ENCODE data around the gene FOXF1.

FOXF1 gene

DNA sequence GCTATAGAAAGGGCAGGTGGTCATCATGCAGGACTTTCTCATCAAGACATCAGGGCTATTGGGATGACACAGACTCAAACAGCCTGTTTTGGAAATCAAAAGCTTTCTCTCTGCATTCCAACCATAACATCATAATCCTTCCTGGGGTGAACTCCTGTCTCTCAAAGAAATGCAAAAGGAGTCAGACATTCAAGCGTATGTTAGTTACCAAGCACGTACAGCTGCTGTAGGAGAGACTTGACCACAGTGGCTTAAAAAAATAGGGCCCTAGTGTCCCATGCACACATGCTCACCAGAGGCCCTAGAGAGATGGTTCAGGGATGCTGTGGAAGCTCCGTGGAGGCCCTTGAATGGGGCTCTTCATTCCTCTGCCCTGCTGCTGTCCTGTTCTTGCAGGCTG, 24.6 kb upstream of the FOXF1 start:
- Histone ChIP-seq H2BK120ac (ENCODE audit: low read depth, low read length) (no peak overlapping the region), H2AK5ac (ENCODE audit: low read length) (no peak overlapping the region), H2BK5ac (ENCODE audit: low read length) (no peak overlapping the region), H3K36me3 (ENCODE audit: control insufficient read depth, insufficient read depth, low read length) (no peaks in the 10 kb centered on the region), H3K79me2 (ENCODE audit: control insufficient read depth, insufficient read depth, low read length) (no peaks in the 10 kb centered on the region), H3K79me1 (ENCODE audit: low read length) (no peaks in the 10 kb centered on the region), H3K27ac (ENCODE audit: low read depth, low read length) (no peak overlapping the region), H3K18ac (ENCODE audit: low read length) (no peak overlapping the region), H3K27me3 (ENCODE audit: insufficient read depth, low read length, poor library complexity) (no peaks in the 10 kb centered on the region), H3K9ac (ENCODE audit: low read length) (no peak overlapping the region), H4K5ac (ENCODE audit: low read length) (no peak overlapping the region), H3K4me1 (ENCODE audit: control insufficient read depth, low read depth, low read length) (no peaks in the 10 kb centered on the region), H3K23ac (ENCODE audit: low read length) (no peak overlapping the region), H3K4ac (ENCODE audit: low read depth, low read length) (no peak overlapping the region), H2BK15ac (replicated peaks; ENCODE audit: low read depth) (no peak overlapping the region), H3K4me2 (ENCODE audit: low read length) (no peak overlapping the region), H3K56ac (ENCODE audit: low read length) (no peak overlapping the region), H3K4me3 (ENCODE audit: low read length) (no peak overlapping the region), H4K8ac (ENCODE audit: low read depth, low read length) (no peak overlapping the region)
- WGBS (ENCODE audit: extremely low coverage, insufficient coverage, low lambda C conversion rate) = no CpG with 5 or more reads among the region's 3 CpGs
- DNase-seq = no peak

GRCh38 chr16:86490859-86491639, 19.3 kb upstream of the FOXF1 start:
- H4K5ac ChIP-seq (ENCODE audit: low read length) = no peak overlapping the region
- no peak overlapping the region for H3K4ac ChIP-seq (ENCODE audit: low read depth, low read length)
- H2BK5ac ChIP-seq (ENCODE audit: low read length) = no peak overlapping the region
- no peaks in the 10 kb centered on the region for H3K79me1 ChIP-seq (ENCODE audit: low read length)
- H2AK5ac ChIP-seq (ENCODE audit: low read length) = no peak overlapping the region
- no peak overlapping the region for H2BK15ac ChIP-seq (replicated peaks; ENCODE audit: low read depth)
- WGBS (ENCODE audit: extremely low coverage, insufficient coverage, low lambda C conversion rate) = no CpG with 5 or more reads among the region's 13 CpGs
- no peak overlapping the region for H3K27ac ChIP-seq (ENCODE audit: low read depth, low read length)
- DNase-seq = no peak
- H3K4me1 ChIP-seq (ENCODE audit: control insufficient read depth, low read depth, low read length) = peaks cover 8% of the 10 kb centered on the region
- H3K18ac ChIP-seq (ENCODE audit: low read length) = no peak overlapping the region
- H3K36me3 ChIP-seq (ENCODE audit: control insufficient read depth, insufficient read depth, low read length) = no peaks in the 10 kb centered on the region
- no peak overlapping the region for H2BK120ac ChIP-seq (ENCODE audit: low read depth, low read length)
- H3K4me2 ChIP-seq (ENCODE audit: low read length) = no peak overlapping the region
- no peaks in the 10 kb centered on the region for H3K79me2 ChIP-seq (ENCODE audit: control insufficient read depth, insufficient read depth, low read length)
- H4K8ac ChIP-seq (ENCODE audit: low read depth, low read length) = no peak overlapping the region
- no peak overlapping the region for H3K9ac ChIP-seq (ENCODE audit: low read length)
- H3K23ac ChIP-seq (ENCODE audit: low read length) = no peak overlapping the region
- peaks cover 35% of the 10 kb centered on the region for H3K27me3 ChIP-seq (ENCODE audit: insufficient read depth, low read length, poor library complexity)
- H3K56ac ChIP-seq (ENCODE audit: low read length) = no peak overlapping the region
- no peak overlapping the region for H3K4me3 ChIP-seq (ENCODE audit: low read length)

DNA sequence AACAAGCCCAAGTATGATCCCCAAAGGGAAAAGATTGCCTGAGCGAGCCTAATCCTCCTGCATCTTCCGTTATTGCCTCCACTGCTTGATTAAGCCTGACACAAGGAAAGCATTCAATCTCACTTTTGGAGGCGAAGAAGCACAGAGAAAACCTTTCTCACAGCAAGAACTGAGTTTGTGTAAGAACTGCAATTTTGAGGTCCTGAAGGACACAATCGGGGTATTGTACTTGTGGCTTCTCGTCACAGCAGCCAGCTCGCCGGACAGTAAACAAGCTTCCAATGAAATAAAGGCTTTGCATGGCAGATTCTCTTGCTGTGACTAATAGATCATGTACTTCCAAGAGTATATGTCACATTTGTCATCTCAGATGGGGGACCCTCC, 18.7 kb upstream of the FOXF1 start:
- no peak overlapping the region for H3K56ac ChIP-seq (ENCODE audit: low read length)
- WGBS (ENCODE audit: extremely low coverage, insufficient coverage, low lambda C conversion rate) = no CpG with 5 or more reads among the region's 7 CpGs
- no peak overlapping the region for H4K8ac ChIP-seq (ENCODE audit: low read depth, low read length)
- peaks cover 41% of the 10 kb centered on the region for H3K27me3 ChIP-seq (ENCODE audit: insufficient read depth, low read length, poor library complexity)
- H4K5ac ChIP-seq (ENCODE audit: low read length) = no peak overlapping the region
- no peak overlapping the region for H3K27ac ChIP-seq (ENCODE audit: low read depth, low read length)
- no peak overlapping the region for H2BK120ac ChIP-seq (ENCODE audit: low read depth, low read length)
- no peak overlapping the region for H3K4me3 ChIP-seq (ENCODE audit: low read length)
- no peak overlapping the region for H2AK5ac ChIP-seq (ENCODE audit: low read length)
- no peak overlapping the region for H3K9ac ChIP-seq (ENCODE audit: low read length)
- no peak overlapping the region for H2BK5ac ChIP-seq (ENCODE audit: low read length)
- no peak overlapping the region for H3K4me2 ChIP-seq (ENCODE audit: low read length)
- H3K79me2 ChIP-seq (ENCODE audit: control insufficient read depth, insufficient read depth, low read length) = no peaks in the 10 kb centered on the region
- H3K18ac ChIP-seq (ENCODE audit: low read length) = no peak overlapping the region
- no peaks in the 10 kb centered on the region for H3K36me3 ChIP-seq (ENCODE audit: control insufficient read depth, insufficient read depth, low read length)
- H3K79me1 ChIP-seq (ENCODE audit: low read length) = no peaks in the 10 kb centered on the region
- H3K4me1 ChIP-seq (ENCODE audit: control insufficient read depth, low read depth, low read length) = peaks cover 12% of the 10 kb centered on the region
- DNase-seq = no peak
- no peak overlapping the region for H3K4ac ChIP-seq (ENCODE audit: low read depth, low read length)
- no peak overlapping the region for H3K23ac ChIP-seq (ENCODE audit: low read length)
- no peak overlapping the region for H2BK15ac ChIP-seq (replicated peaks; ENCODE audit: low read depth)

- no peak overlapping the region for H3K56ac ChIP-seq (ENCODE audit: low read length)
- H4K8ac ChIP-seq (ENCODE audit: low read depth, low read length) = no peak overlapping the region
- no peak overlapping the region for H2BK15ac ChIP-seq (replicated peaks; ENCODE audit: low read depth)
- peaks cover 43% of the 10 kb centered on the region for H3K27me3 ChIP-seq (ENCODE audit: insufficient read depth, low read length, poor library complexity)
- no CpG with 5 or more reads among the region's 4 CpGs for WGBS (ENCODE audit: extremely low coverage, insufficient coverage, low lambda C conversion rate)
- no peak overlapping the region for H3K18ac ChIP-seq (ENCODE audit: low read length)
- no peak overlapping the region for H3K4me2 ChIP-seq (ENCODE audit: low read length)
- no peak overlapping the region for H2BK5ac ChIP-seq (ENCODE audit: low read length)
- H3K27ac ChIP-seq (ENCODE audit: low read depth, low read length) = no peak overlapping the region
- no peak overlapping the region for H3K9ac ChIP-seq (ENCODE audit: low read length)
- H4K5ac ChIP-seq (ENCODE audit: low read length) = no peak overlapping the region
- DNase-seq = no peak
- H3K23ac ChIP-seq (ENCODE audit: low read length) = no peak overlapping the region
- no peak overlapping the region for H2BK120ac ChIP-seq (ENCODE audit: low read depth, low read length)
- no peak overlapping the region for H3K4me3 ChIP-seq (ENCODE audit: low read length)
- no peaks in the 10 kb centered on the region for H3K79me2 ChIP-seq (ENCODE audit: control insufficient read depth, insufficient read depth, low read length)
- peaks cover 12% of the 10 kb centered on the region for H3K4me1 ChIP-seq (ENCODE audit: control insufficient read depth, low read depth, low read length)
- H3K36me3 ChIP-seq (ENCODE audit: control insufficient read depth, insufficient read depth, low read length) = no peaks in the 10 kb centered on the region
- H3K79me1 ChIP-seq (ENCODE audit: low read length) = no peaks in the 10 kb centered on the region
- no peak overlapping the region for H3K4ac ChIP-seq (ENCODE audit: low read depth, low read length)
- no peak overlapping the region for H2AK5ac ChIP-seq (ENCODE audit: low read length)
These were observed 17.9 kb upstream of the FOXF1 start for GRCh38 chr16:86492267-86492960.

DNA sequence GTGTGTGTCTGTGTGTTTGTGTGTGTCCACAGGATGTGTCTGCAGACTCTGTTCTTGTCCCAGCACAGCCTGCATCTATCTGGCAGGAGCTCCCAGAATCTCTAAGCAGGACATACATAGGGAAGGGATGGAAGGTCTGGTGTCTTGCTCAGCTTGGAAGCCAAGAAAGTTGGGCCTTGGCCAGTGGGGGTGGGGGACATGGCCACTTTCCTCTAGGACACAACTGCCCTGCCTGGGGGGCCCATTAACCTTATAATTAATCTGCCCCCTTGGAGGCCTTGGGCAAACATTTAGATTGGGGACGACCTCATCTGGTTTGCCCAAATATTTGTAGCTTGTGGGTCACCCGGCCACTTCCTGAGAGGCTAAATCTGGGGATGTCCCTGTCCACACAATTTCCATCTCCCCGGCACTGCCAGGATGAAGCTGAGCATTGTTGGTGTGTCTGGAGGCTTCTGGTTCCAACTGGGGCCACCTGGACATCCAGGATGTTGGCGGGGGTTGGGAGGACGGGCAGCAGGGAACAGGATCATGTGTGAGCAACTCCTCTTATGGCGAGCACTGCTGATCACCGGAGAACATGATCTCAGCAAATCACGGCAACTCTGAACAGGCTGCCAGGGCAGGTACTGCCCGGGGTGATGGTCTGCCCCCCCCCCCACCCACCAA, 17.2 kb upstream of the FOXF1 start:
- H3K4me1 ChIP-seq (ENCODE audit: control insufficient read depth, low read depth, low read length) = peaks cover 13% of the 10 kb centered on the region
- DNase-seq = no peak
- no peak overlapping the region for H3K4me2 ChIP-seq (ENCODE audit: low read length)
- H3K36me3 ChIP-seq (ENCODE audit: control insufficient read depth, insufficient read depth, low read length) = no peaks in the 10 kb centered on the region
- H2BK120ac ChIP-seq (ENCODE audit: low read depth, low read length) = no peak overlapping the region
- no peak overlapping the region for H2AK5ac ChIP-seq (ENCODE audit: low read length)
- no peak overlapping the region for H4K5ac ChIP-seq (ENCODE audit: low read length)
- no peak overlapping the region for H3K4me3 ChIP-seq (ENCODE audit: low read length)
- peaks cover 47% of the 10 kb centered on the region for H3K27me3 ChIP-seq (ENCODE audit: insufficient read depth, low read length, poor library complexity)
- H2BK15ac ChIP-seq (replicated peaks; ENCODE audit: low read depth) = no peak overlapping the region
- no CpG with 5 or more reads among the region's 9 CpGs for WGBS (ENCODE audit: extremely low coverage, insufficient coverage, low lambda C conversion rate)
- no peak overlapping the region for H3K23ac ChIP-seq (ENCODE audit: low read length)
- H3K27ac ChIP-seq (ENCODE audit: low read depth, low read length) = no peak overlapping the region
- no peak overlapping the region for H3K9ac ChIP-seq (ENCODE audit: low read length)
- H2BK5ac ChIP-seq (ENCODE audit: low read length) = no peak overlapping the region
- H3K18ac ChIP-seq (ENCODE audit: low read length) = no peak overlapping the region
- H3K4ac ChIP-seq (ENCODE audit: low read depth, low read length) = no peak overlapping the region
- no peaks in the 10 kb centered on the region for H3K79me1 ChIP-seq (ENCODE audit: low read length)
- H3K56ac ChIP-seq (ENCODE audit: low read length) = no peak overlapping the region
- H4K8ac ChIP-seq (ENCODE audit: low read depth, low read length) = no peak overlapping the region
- no peaks in the 10 kb centered on the region for H3K79me2 ChIP-seq (ENCODE audit: control insufficient read depth, insufficient read depth, low read length)
